CD4-positive, alpha-beta T cell treated with Interleukin-10 for 1 hour (primary cell): Measurements from ENCODE around the gene UFSP2.

Experiments used
- DNase-seq: peaks from one replicate; pipeline ENCODE4 v3.0.0-alpha.2; 2020

Gene UFSP2

GRCh38 chr4:185425647-185426352 is at the start of gene UFSP2:
Gene UFSP2 (minus strand): TSS chr4:185425964. CDS start chr4:185425868, 96 bp downstream.
- peak; percentile 94 for DNase-seq

GRCh38 chr4:185473247-185473646 is 47.5 kb upstream of the UFSP2 start:
- no peak for DNase-seq

GRCh38 chr4:185472103-185472542 is 46.4 kb upstream of the UFSP2 start:
- DNase-seq: no peak

GRCh38 chr4:185471235-185472102 is 45.7 kb upstream of the UFSP2 start, which contains the start of gene CCDC110:
Gene CCDC110 (minus strand): TSS chr4:185471733. CDS start chr4:185471683, 50 bp downstream.
- DNase-seq: peak; percentile 91

- no peak for DNase-seq
Measured at GRCh38 chr4:185470501-185471195, 44.9 kb upstream of the UFSP2 start.

GRCh38 chr4:185469580-185470154 is 43.9 kb upstream of the UFSP2 start:
- no peak for DNase-seq

GRCh38 chr4:185468999-185469398 is 43.2 kb upstream of the UFSP2 start:
- DNase-seq: no peak

- no peak for DNase-seq
Measured at GRCh38 chr4:185467991-185468390, 42.2 kb upstream of the UFSP2 start.

GRCh38 chr4:185467101-185467500 is 41.3 kb upstream of the UFSP2 start:
- DNase-seq: no peak

- no peak for DNase-seq
Measured at GRCh38 chr4:185465707-185466106, 39.9 kb upstream of the UFSP2 start.

- no peak for DNase-seq
Measured at GRCh38 chr4:185464887-185465286, 39.1 kb upstream of the UFSP2 start.

GRCh38 chr4:185464183-185464582 is 38.4 kb upstream of the UFSP2 start:
- no peak for DNase-seq

GRCh38 chr4:185463541-185463940 is 37.8 kb upstream of the UFSP2 start:
- DNase-seq: no peak

- no peak for DNase-seq
Measured at GRCh38 chr4:185461565-185461964, 35.8 kb upstream of the UFSP2 start.

GRCh38 chr4:185457136-185457535 is 31.4 kb upstream of the UFSP2 start:
- DNase-seq: no peak

GRCh38 chr4:185456131-185456530 is 30.4 kb upstream of the UFSP2 start:
- no peak for DNase-seq

- no peak for DNase-seq
Measured at GRCh38 chr4:185445209-185445608, 19.4 kb upstream of the UFSP2 start.

GRCh38 chr4:185441479-185441878 is 15.7 kb upstream of the UFSP2 start:
- DNase-seq: no peak

- no peak for DNase-seq
Measured at GRCh38 chr4:185437809-185438208, 12.0 kb upstream of the UFSP2 start.

GRCh38 chr4:185435466-185435865 is 9.7 kb upstream of the UFSP2 start:
- no peak for DNase-seq

GRCh38 chr4:185429660-185430059 is 3.9 kb upstream of the UFSP2 start:
- DNase-seq: no peak

GRCh38 chr4:185426960-185427688 is 1.4 kb upstream of the UFSP2 start:
- no peak for DNase-seq
